ENCODE data around the gene NFIA. TPM values are rescaled to one million over a fixed set of nuclear protein-coding genes. Genes with fewer than 3 reads are reported as not detected.

NFIA gene
- total RNA-seq, 1 experiment from 2014 or later, result 65.4 TPM

GRCh38 chr1:61270107-61270506 is 187.7 kb downstream of the NFIA start:
- Histone ChIP-seq H3K36me3 (ENCODE audit: insufficient read depth, low read length, poor library complexity, severe bottlenecking) (no peaks in the 10 kb centered on the region), H3K4me3 (ENCODE audit: low read depth, low read length, poor library complexity, severe bottlenecking) (no peak overlapping the region), H3K9me3 (ENCODE audit: low read depth, low read length, poor library complexity, severe bottlenecking) (no peaks in the 10 kb centered on the region), H3K27ac (ENCODE audit: low read depth, low read length, poor library complexity, severe bottlenecking) (no peak overlapping the region), H3K4me1 (ENCODE audit: insufficient read depth, low read length, poor library complexity, severe bottlenecking) (peaks cover 33% of the 10 kb centered on the region), H3K27me3 (replicated peaks; ENCODE audit: insufficient read depth, low read depth, low read length, poor library complexity) (no peaks in the 10 kb centered on the region)
- ChIA-PET POLR2A (ENCODE audit: low non-redundant PET) (no interaction called here), CTCF (no interaction called here)
- no peak for TF ChIP-seq EZH2 (IDR thresholded peaks at IDR 0.05; ENCODE audit: borderline replicate concordance, low read depth, low read length, poor library complexity, severe bottlenecking)
- no peak for TF ChIP-seq CTCF (conservative IDR thresholded peaks at IDR 0.05; ENCODE audit: low read depth, low read length)
- no TSS peak for BruUV-seq (replicated peaks)
- intact Hi-C loops (cut with micrococcal nuclease; ENCODE audit: unreplicated experiment), result no loop called here
- DNase-seq (ENCODE audit: low spot score), result no peak

DNA sequence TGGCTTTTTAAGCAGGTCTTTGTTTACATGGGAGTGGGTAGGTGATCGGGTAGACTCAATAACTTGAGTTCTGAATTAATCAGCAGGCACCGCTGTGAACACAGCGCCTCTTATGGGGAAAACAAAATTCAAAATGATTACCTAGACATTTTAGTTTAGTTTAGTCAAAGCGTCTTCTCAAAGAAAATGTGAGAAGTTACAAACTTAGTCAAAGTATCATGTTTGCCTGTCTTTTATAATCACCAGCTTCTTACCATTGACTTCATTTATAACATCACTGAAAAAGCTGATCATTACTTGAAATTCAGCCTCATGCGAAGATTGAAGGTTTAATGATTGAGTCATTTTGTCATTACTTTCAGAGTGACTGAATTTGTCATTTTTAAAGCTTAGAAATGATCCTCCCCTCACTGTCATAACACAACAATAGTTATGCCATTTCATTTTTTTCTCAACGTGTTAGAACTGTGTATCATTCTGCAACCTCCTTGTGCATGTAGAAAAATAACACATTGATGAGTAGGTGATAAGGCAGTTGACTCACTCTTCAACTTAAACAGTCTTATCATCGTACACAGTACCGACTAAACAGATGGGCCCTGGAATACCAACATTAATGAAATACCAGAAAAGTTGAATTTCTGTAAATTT is 188.5 kb downstream of the NFIA start:
- no peaks in the 10 kb centered on the region for H3K36me3 ChIP-seq (ENCODE audit: insufficient read depth, low read length, poor library complexity, severe bottlenecking)
- H3K27ac ChIP-seq (ENCODE audit: low read depth, low read length, poor library complexity, severe bottlenecking), result no peak overlapping the region
- H3K4me3 ChIP-seq (ENCODE audit: low read depth, low read length, poor library complexity, severe bottlenecking), result no peak overlapping the region
- H3K4me1 ChIP-seq (ENCODE audit: insufficient read depth, low read length, poor library complexity, severe bottlenecking), result peaks cover 33% of the 10 kb centered on the region
- no peaks in the 10 kb centered on the region for H3K9me3 ChIP-seq (ENCODE audit: low read depth, low read length, poor library complexity, severe bottlenecking)
- ChIA-PET POLR2A (ENCODE audit: low non-redundant PET) (interaction anchor here (0.6 kb wide), 1 partner anchor 9 kb away, joined by 3 read pairs; no protein-coding TSS in a partner anchor), CTCF (no interaction called here)
- TF ChIP-seq EZH2 (IDR thresholded peaks at IDR 0.05; ENCODE audit: borderline replicate concordance, low read depth, low read length, poor library complexity, severe bottlenecking) (no peak), CTCF (conservative IDR thresholded peaks at IDR 0.05; ENCODE audit: low read depth, low read length) (peak; percentile 30; the same call in 1 of the 2 replicates)
- no peak for DNase-seq (ENCODE audit: low spot score)
- H3K27me3 ChIP-seq (replicated peaks; ENCODE audit: insufficient read depth, low read depth, low read length, poor library complexity), result no peaks in the 10 kb centered on the region
- intact Hi-C loops (cut with micrococcal nuclease; ENCODE audit: unreplicated experiment), result no loop called here
- BruUV-seq (replicated peaks), result no TSS peak

GRCh38 chr1:61271412-61271789 is 189.0 kb downstream of the NFIA start:
- Histone ChIP-seq H3K27me3 (replicated peaks; ENCODE audit: insufficient read depth, low read depth, low read length, poor library complexity) (no peaks in the 10 kb centered on the region), H3K36me3 (ENCODE audit: insufficient read depth, low read length, poor library complexity, severe bottlenecking) (no peaks in the 10 kb centered on the region), H3K4me1 (ENCODE audit: insufficient read depth, low read length, poor library complexity, severe bottlenecking) (peaks cover 36% of the 10 kb centered on the region), H3K9me3 (ENCODE audit: low read depth, low read length, poor library complexity, severe bottlenecking) (no peaks in the 10 kb centered on the region), H3K27ac (ENCODE audit: low read depth, low read length, poor library complexity, severe bottlenecking) (no peak overlapping the region), H3K4me3 (ENCODE audit: low read depth, low read length, poor library complexity, severe bottlenecking) (no peak overlapping the region)
- BruUV-seq (replicated peaks), result no TSS peak
- POLR2A ChIA-PET (ENCODE audit: low non-redundant PET), result interaction anchor here (0.5 kb wide), 1 partner anchor 859 kb away, joined by 3 read pairs; no protein-coding TSS in a partner anchor
- intact Hi-C loops (cut with micrococcal nuclease; ENCODE audit: unreplicated experiment), result no loop called here
- no peak for DNase-seq (ENCODE audit: low spot score)
- TF ChIP-seq EZH2 (IDR thresholded peaks at IDR 0.05; ENCODE audit: borderline replicate concordance, low read depth, low read length, poor library complexity, severe bottlenecking) (no peak), CTCF (conservative IDR thresholded peaks at IDR 0.05; ENCODE audit: low read depth, low read length) (no peak)
- CTCF ChIA-PET, result interaction anchor here (0.6 kb wide), 1 partner anchor 9 kb away, joined by 3 read pairs; no protein-coding TSS in a partner anchor
